Prostate gland (tissue), 2 donors: ENCODE measurements around the gene STK4.

Experiments used
- CTCF ChIP-seq, 4 experiments: fragments of 200-600 bp in 2 of 4; fragments of 450-650 bp in 2 of 4; sonication (generic) in 2 of 4; IDR thresholded peaks; 1 replicate in 3 of 4; 2 replicates in 1 of 4; pipeline ENCODE4 v1.5.1; 2016 to 2019; ENCODE audit warnings: antibody characterized with exemption in 4 of 4, mild to moderate bottlenecking in 2 of 4, moderate library complexity in 2 of 4
- POLR2AphosphoS5 ChIP-seq: sonication (generic); formaldehyde crosslinking; IDR thresholded peaks from one replicate; pipeline ENCODE4 v1.6.1; 2017; ENCODE audit warnings: antibody characterized with exemption

GRCh38 chr20:45077559-45077958 lies 111.2 kb downstream of the STK4 start:
- TF ChIP-seq CTCF (IDR thresholded peaks at IDR 0.05) (no peak), POLR2AphosphoS5 (no peak)
